GM23248 (cell line): ENCODE measurements around the gene KMT5B. TPM values are rescaled to one million over a fixed set of nuclear protein-coding genes. Genes with fewer than 3 reads are reported as not detected.
"Not testable (repeated sequence)": the region's sequence is repeated elsewhere in the genome, so short reads cannot be mapped to it uniquely, and the experiment has no call there.

Experiments
- DNase-seq: peaks from one replicate; pipeline ENCODE4 v3.0.0-alpha.2; 2015
- H2AFZ ChIP-seq: fragments of 200-600 bp; sonication (generic); 2 replicates; pipeline ENCODE4 v1.6.1; 2016; ENCODE audit warnings: antibody characterized with exemption
- H3F3A ChIP-seq: fragments of 200-600 bp; sonication (generic); 2 replicates; pipeline ENCODE4 v1.6.1; 2016; ENCODE audit warnings: mild to moderate bottlenecking, antibody characterized with exemption, mixed run types; ENCODE audit not compliant: insufficient read depth
- H3K27ac ChIP-seq: fragments of 200-600 bp; sonication (generic); 2 replicates; pipeline ENCODE4 v1.5.1; 2016; ENCODE audit warnings: mild to moderate bottlenecking
- H3K27me3 ChIP-seq: fragments of 200-600 bp; sonication (generic); replicated peaks from 2 replicates; pipeline ENCODE4 v1.6.1; 2016; ENCODE audit warnings: mild to moderate bottlenecking; ENCODE audit not compliant: insufficient read depth
- H3K36me3 ChIP-seq: fragments of 200-600 bp; sonication (generic); 2 replicates; pipeline ENCODE4 v1.6.1; 2016; ENCODE audit warnings: low read depth, mild to moderate bottlenecking
- H3K4me1 ChIP-seq: fragments of 200-600 bp; sonication (generic); 2 replicates; pipeline ENCODE4 v1.6.1; 2016; ENCODE audit warnings: mild to moderate bottlenecking; ENCODE audit not compliant: insufficient read depth
- H3K4me2 ChIP-seq: fragments of 200-600 bp; sonication (generic); one replicate; pipeline ENCODE4 v1.6.1; 2016; ENCODE audit warnings: mild to moderate bottlenecking; ENCODE audit not compliant: unreplicated experiment
- H3K4me3 ChIP-seq: fragments of 200-600 bp; sonication (generic); 2 replicates; pipeline ENCODE4 v1.5.1; 2016; ENCODE audit warnings: mild to moderate bottlenecking
- H3K79me2 ChIP-seq: fragments of 200-600 bp; sonication (generic); 2 replicates; pipeline ENCODE4 v1.6.1; 2016; ENCODE audit warnings: mild to moderate bottlenecking; ENCODE audit not compliant: insufficient read depth
- H3K9ac ChIP-seq: fragments of 200-600 bp; sonication (generic); 2 replicates; pipeline ENCODE4 v1.6.1; 2016; ENCODE audit warnings: mild to moderate bottlenecking
- H3K9me2 ChIP-seq: fragments of 200-600 bp; sonication (generic); 2 replicates; pipeline ENCODE4 v1.6.1; 2016; ENCODE audit warnings: mixed run types, mild to moderate bottlenecking, moderate library complexity; ENCODE audit not compliant: insufficient read depth
- H3K9me3 ChIP-seq: fragments of 200-600 bp; sonication (generic); one replicate; pipeline ENCODE4 v1.6.1; 2017; ENCODE audit warnings: low read depth
- H4K20me1 ChIP-seq: fragments of 200-600 bp; sonication (generic); 2 replicates; pipeline ENCODE4 v1.6.0; 2016; ENCODE audit not compliant: insufficient read depth
- EZH2 ChIP-seq: fragments of 200-600 bp; sonication (generic); IDR thresholded peaks from 2 replicates; pipeline ENCODE4 v1.6.1; 2018; ENCODE audit warnings: antibody characterized with exemption, mild to moderate bottlenecking; ENCODE audit not compliant: insufficient read depth, poor library complexity, severe bottlenecking
- EZH2phosphoT487 ChIP-seq: fragments of 200-600 bp; sonication (generic); IDR thresholded peaks from 2 replicates; pipeline ENCODE4 v1.6.1; 2018; ENCODE audit warnings: antibody characterized with exemption, moderate library complexity, mild to moderate bottlenecking, low read depth; ENCODE audit not compliant: insufficient read depth
- WGBS, 2 experiments: methylation state at CpG; one replicate each; pipeline ENCODE4 v1.1.6; 2015 to 2017; ENCODE audit warnings: low lambda C conversion rate in 2 of 2, low coverage in 1 of 2; ENCODE audit errors: missing lambda C conversion rate in 2 of 2; 5-methylcytosine and 5-hydroxymethylcytosine counted together
- in situ Hi-C: fragments of 300-500 bp; cut with MboI; formaldehyde crosslinking; loops from 2 replicates; pipeline ENCODE4 v1.15.0; 2020
- polyA plus RNA-seq: library from polyadenylated mRNA; unstranded; fragments of >200 nt; fragmentation: Nextera tagmentation; extraction: Ambion mirVana; gene quantifications from 2 replicates; pipeline ENCODE4 v1.2.1, GENCODE V29; 2016
- total RNA-seq: library from RNA; depleted of rRNA; stranded (reverse); fragments of >200 nt; shearing (Covaris generic); gene quantifications from 2 replicates; pipeline ENCODE4 v1.2.3, GENCODE V29; 2014

KMT5B gene
- total and polyA plus RNA-seq, 2 experiments from 2014 or later = 17.7 to 22.9 TPM

- DNase-seq = peak; percentile 29
- Histone ChIP-seq H3K4me2 (no peak overlapping the region), H3K4me1 (no peaks in the 10 kb centered on the region), H3K27me3 (no peaks in the 10 kb centered on the region), H3K9ac (no peak overlapping the region), H2AFZ (peak overlapping the region; percentile 48; the same call in 1 of the 2 replicates), H3K79me2 (no peaks in the 10 kb centered on the region), H4K20me1 (no peaks in the 10 kb centered on the region), H3K9me3 (no peaks in the 10 kb centered on the region), H3F3A (peaks cover 8% of the 10 kb centered on the region; the same call in 1 of the 2 replicates), H3K27ac (no peak overlapping the region), H3K4me3 (no peak overlapping the region), H3K9me2 (no peaks in the 10 kb centered on the region), H3K36me3 (0 out of 2 replicates have a peak, but pooled peaks cover 4% of the 10 kb centered on the region)
- no peak for TF ChIP-seq EZH2
- no peak for TF ChIP-seq EZH2phosphoT487
- in situ Hi-C loops = no loop called here
- 62 to 74% methylated on average over 8 to 9 of the region's 9 CpGs for whole genome bisulfite sequencing, 2 experiments
These were observed 43.2 kb upstream of the KMT5B start for GRCh38 chr11:68256331-68256741.

- Histone ChIP-seq H3K9ac (no peak overlapping the region), H3K36me3 (no peaks in the 10 kb centered on the region), H4K20me1 (no peaks in the 10 kb centered on the region), H3K27me3 (no peaks in the 10 kb centered on the region), H3K79me2 (no peaks in the 10 kb centered on the region), H3K4me3 (no peak overlapping the region), H3K4me2 (no peak overlapping the region), H3K9me2 (no peaks in the 10 kb centered on the region), H3K4me1 (no peaks in the 10 kb centered on the region), H3F3A (peaks cover 4% of the 10 kb centered on the region; the same call in 1 of the 2 replicates), H3K27ac (no peak overlapping the region), H3K9me3 (no peaks in the 10 kb centered on the region), H2AFZ (no peak overlapping the region)
- in situ Hi-C loops = no loop called here
- WGBS, 2 experiments = 73 to 74% methylated on average over 13 of the region's 13 CpGs
- no peak for DNase-seq
- TF ChIP-seq EZH2phosphoT487 (no peak), EZH2 (no peak)
These were observed 42.4 kb upstream of the KMT5B start for GRCh38 chr11:68255526-68255925.

- Histone ChIP-seq H3K9ac (no peak overlapping the region), H2AFZ (no peak overlapping the region), H3K27ac (no peak overlapping the region), H3K79me2 (no peaks in the 10 kb centered on the region), H3K9me3 (no peaks in the 10 kb centered on the region), H3F3A (no peaks in the 10 kb centered on the region), H4K20me1 (no peaks in the 10 kb centered on the region), H3K4me3 (no peak overlapping the region), H3K4me2 (no peak overlapping the region), H3K27me3 (no peaks in the 10 kb centered on the region), H3K4me1 (no peaks in the 10 kb centered on the region), H3K9me2 (no peaks in the 10 kb centered on the region), H3K36me3 (no peaks in the 10 kb centered on the region)
- 76 to 83% methylated on average over 14 of the region's 14 CpGs for WGBS, 2 experiments
- in situ Hi-C loops = no loop called here
- DNase-seq = no peak
- no peak for TF ChIP-seq EZH2
- no peak for TF ChIP-seq EZH2phosphoT487
These were observed 41.3 kb upstream of the KMT5B start for GRCh38 chr11:68254421-68254820.

GRCh38 chr11:68251765-68252164, 38.7 kb upstream of the KMT5B start:
- H3F3A ChIP-seq = no peaks in the 10 kb centered on the region
- H3K9me3 ChIP-seq = no peaks in the 10 kb centered on the region
- TF ChIP-seq EZH2 (no peak), EZH2phosphoT487 (no peak)
- H3K27me3 ChIP-seq = no peaks in the 10 kb centered on the region
- no peaks in the 10 kb centered on the region for H3K4me1 ChIP-seq
- in situ Hi-C loops = no loop called here
- no peaks in the 10 kb centered on the region for H4K20me1 ChIP-seq
- no peak overlapping the region for H2AFZ ChIP-seq
- no peak overlapping the region for H3K9ac ChIP-seq
- no peaks in the 10 kb centered on the region for H3K36me3 ChIP-seq
- WGBS, 2 experiments = 77 to 85% methylated on average over 3 of the region's 3 CpGs
- DNase-seq = no peak
- no peaks in the 10 kb centered on the region for H3K79me2 ChIP-seq
- H3K4me2 ChIP-seq = no peak overlapping the region
- no peaks in the 10 kb centered on the region for H3K9me2 ChIP-seq
- no peak overlapping the region for H3K4me3 ChIP-seq
- H3K27ac ChIP-seq = no peak overlapping the region

GRCh38 chr11:68244912-68245311, 31.8 kb upstream of the KMT5B start:
- H2AFZ ChIP-seq, H3K9ac ChIP-seq, H3F3A ChIP-seq, H3K36me3 ChIP-seq, H3K4me1 ChIP-seq, H4K20me1 ChIP-seq, H3K9me2 ChIP-seq, H3K4me2 ChIP-seq, H3K27me3 ChIP-seq, H3K27ac ChIP-seq, DNase-seq, H3K79me2 ChIP-seq, in situ Hi-C loops, H3K9me3 ChIP-seq, H3K4me3 ChIP-seq: not testable (repeated sequence)
- 76 to 78% methylated on average over 5 of the region's 5 CpGs for WGBS, 2 experiments

GRCh38 chr11:68243847-68244246, 30.8 kb upstream of the KMT5B start:
- H3K4me1 ChIP-seq, H3K79me2 ChIP-seq, H3K9ac ChIP-seq, in situ Hi-C loops, H3K9me2 ChIP-seq, H3K36me3 ChIP-seq, H3F3A ChIP-seq, H4K20me1 ChIP-seq, H3K4me3 ChIP-seq, DNase-seq, H2AFZ ChIP-seq, H3K9me3 ChIP-seq, H3K27me3 ChIP-seq, H3K4me2 ChIP-seq, H3K27ac ChIP-seq: not testable (repeated sequence)
- 94 to 100% methylated on average over 1 of the region's 1 CpG for WGBS, 2 experiments
